HG03378 (cell line): Measurements from ENCODE around the gene TMEM42.

Source experiments
- ATAC-seq: cut with Tn5 transposase; IDR thresholded peaks from one replicate; pipeline ENCODE4 v1.9.1; 2021; ENCODE audit warnings: mild to moderate bottlenecking, moderate library complexity; ENCODE audit not compliant: unreplicated experiment

The TMEM42 gene

GRCh38 chr3:44870375-44871061 is 8.8 kb downstream of the TMEM42 start:
- no peak for ATAC-seq

GRCh38 chr3:44874308-44874707 is 12.6 kb downstream of the TMEM42 start, which contains the start of gene TGM4:
TGM4 (plus strand) TSS chr3:44874608; CDS start chr3:44874679, 71 bp downstream.
- ATAC-seq: no peak

GRCh38 chr3:44875596-44875995 is 13.9 kb downstream of the TMEM42 start:
- no peak for ATAC-seq

- no peak for ATAC-seq
Measured at GRCh38 chr3:44877333-44877732, 15.6 kb downstream of the TMEM42 start.

GRCh38 chr3:44880284-44880683 is 18.6 kb downstream of the TMEM42 start:
- ATAC-seq: no peak

- no peak for ATAC-seq
Measured at GRCh38 chr3:44883213-44883955, 21.7 kb downstream of the TMEM42 start.

GRCh38 chr3:44883999-44884431 is 22.3 kb downstream of the TMEM42 start:
- ATAC-seq: no peak

- no peak for ATAC-seq
Measured at GRCh38 chr3:44885618-44886017, 23.9 kb downstream of the TMEM42 start.

GRCh38 chr3:44886561-44886960 is 24.8 kb downstream of the TMEM42 start:
- ATAC-seq: no peak

- no peak for ATAC-seq
Measured at GRCh38 chr3:44887101-44887500, 25.4 kb downstream of the TMEM42 start.

- no peak for ATAC-seq
Measured at GRCh38 chr3:44890258-44890657, 28.5 kb downstream of the TMEM42 start.

GRCh38 chr3:44890852-44891251 is 29.1 kb downstream of the TMEM42 start:
- ATAC-seq: no peak

- ATAC-seq: no peak
Measured at GRCh38 chr3:44892689-44893088, 31.0 kb downstream of the TMEM42 start.

- ATAC-seq: no peak
Measured at GRCh38 chr3:44893097-44893496, 31.4 kb downstream of the TMEM42 start.

- ATAC-seq: no peak
Measured at GRCh38 chr3:44894485-44894884, 32.8 kb downstream of the TMEM42 start.

- no peak for ATAC-seq
Measured at GRCh38 chr3:44896440-44896839, 34.7 kb downstream of the TMEM42 start.

GRCh38 chr3:44899683-44900367 is 38.1 kb downstream of the TMEM42 start:
- ATAC-seq: no peak

- no peak for ATAC-seq
Measured at GRCh38 chr3:44902628-44903027, 40.9 kb downstream of the TMEM42 start.

GRCh38 chr3:44903314-44903713 is 41.6 kb downstream of the TMEM42 start:
- ATAC-seq: no peak

- ATAC-seq: no peak
Measured at GRCh38 chr3:44903751-44904150, 42.0 kb downstream of the TMEM42 start.

- no peak for ATAC-seq
Measured at GRCh38 chr3:44905446-44906157, 43.9 kb downstream of the TMEM42 start.
